Hepatocyte (in vitro differentiated cells): Measurements from ENCODE around the gene TROAP. TPM values are rescaled to one million over a fixed set of nuclear protein-coding genes. Genes with fewer than 3 reads are reported as not detected.

ENCODE experiments used
- DNase-seq: peaks from one replicate; pipeline ENCODE4 v3.0.0-alpha.2; 2016; ENCODE audit warnings: low spot score
- H2AFZ ChIP-seq: fragments of 200-600 bp; sonication (generic); 2 replicates; pipeline ENCODE4 v1.6.0; 2016; ENCODE audit warnings: antibody characterized with exemption, mild to moderate bottlenecking
- H3K27ac ChIP-seq: fragments of 200-600 bp; sonication (generic); 2 replicates; pipeline ENCODE4 v1.5.1; 2016; ENCODE audit warnings: mild to moderate bottlenecking
- H3K27me3 ChIP-seq: fragments of 200-600 bp; sonication (generic); 2 replicates; pipeline ENCODE4 v1.6.1; 2016
- H3K36me3 ChIP-seq: fragments of 200-600 bp; sonication (generic); replicated peaks from 2 replicates; pipeline ENCODE4 v1.5.1; 2016; ENCODE audit warnings: low read depth; ENCODE audit not compliant: insufficient read depth
- H3K4me1 ChIP-seq: fragments of 200-600 bp; sonication (generic); 2 replicates; pipeline ENCODE4 v1.5.1; 2016; ENCODE audit warnings: mild to moderate bottlenecking, moderate library complexity; ENCODE audit not compliant: insufficient read depth
- H3K4me2 ChIP-seq: fragments of 200-600 bp; sonication (generic); 2 replicates; pipeline ENCODE4 v1.6.0; 2016
- H3K4me3 ChIP-seq: fragments of 200-600 bp; sonication (generic); 2 replicates; pipeline ENCODE4 v1.5.1; 2016; ENCODE audit warnings: mild to moderate bottlenecking
- H3K79me2 ChIP-seq: fragments of 200-600 bp; sonication (generic); 2 replicates; pipeline ENCODE4 v1.6.0; 2017; ENCODE audit warnings: mild to moderate bottlenecking
- H3K9me2 ChIP-seq: fragments of 200-600 bp; sonication (generic); replicated peaks from 2 replicates; pipeline ENCODE4 v1.6.0; 2017; ENCODE audit warnings: mild to moderate bottlenecking; ENCODE audit not compliant: insufficient read depth
- H3K9me3 ChIP-seq: fragments of 200-600 bp; sonication (generic); 2 replicates; pipeline ENCODE4 v1.5.1; 2016; ENCODE audit warnings: low read depth, mild to moderate bottlenecking
- H4K20me1 ChIP-seq: fragments of 200-600 bp; sonication (generic); 2 replicates; pipeline ENCODE4 v1.6.0; 2016; ENCODE audit warnings: mild to moderate bottlenecking; ENCODE audit not compliant: insufficient read depth, poor library complexity, severe bottlenecking
- EZH2 ChIP-seq: fragments of 200-600 bp; sonication (generic); IDR thresholded peaks from 2 replicates; pipeline ENCODE4 v1.6.1; 2016; ENCODE audit warnings: antibody characterized with exemption, mild to moderate bottlenecking, borderline replicate concordance
- EZH2phosphoT487 ChIP-seq: fragments of 200-600 bp; sonication (generic); IDR thresholded peaks from one replicate; pipeline ENCODE4 v1.6.1; 2018; ENCODE audit warnings: antibody characterized with exemption, mild to moderate bottlenecking, low read depth, moderate library complexity; ENCODE audit not compliant: unreplicated experiment, severe bottlenecking
- WGBS: methylation state at CpG from one replicate; pipeline ENCODE4 v1.1.6; 2016; ENCODE audit warnings: low lambda C conversion rate; ENCODE audit errors: missing lambda C conversion rate; 5-methylcytosine and 5-hydroxymethylcytosine counted together
- polyA plus RNA-seq: library from polyadenylated mRNA; unstranded; fragments of >200 nt; fragmentation: Nextera tagmentation; extraction: Ambion mirVana; gene quantifications from 2 replicates; pipeline ENCODE4 v1.2.1, GENCODE V29; 2016
- total RNA-seq: library from RNA; depleted of rRNA; stranded (reverse); fragments of >200 nt; gene quantifications from 2 replicates; pipeline ENCODE4 v1.2.3, GENCODE V29; 2014
- TF ChIP-seq, protein P1 (sequence below): fragments of 200-600 bp; sonication (generic); IDR thresholded peaks from 2 replicates; pipeline ENCODE4 v1.5.1; 2016; ENCODE audit warnings: antibody characterized with exemption, mild to moderate bottlenecking; ENCODE audit not compliant: poor library complexity

TROAP gene
- total and polyA plus RNA-seq, 2 experiments from 2014 or later, result 3.4 to 8.0 TPM

- peak overlapping the region; percentile 91 for H3K4me2 ChIP-seq
- 68% methylated on average over 5 of the region's 5 CpGs for WGBS
Measured at GRCh38 chr12:49365542-49365941, 42.5 kb downstream of the TROAP start.

DNA sequence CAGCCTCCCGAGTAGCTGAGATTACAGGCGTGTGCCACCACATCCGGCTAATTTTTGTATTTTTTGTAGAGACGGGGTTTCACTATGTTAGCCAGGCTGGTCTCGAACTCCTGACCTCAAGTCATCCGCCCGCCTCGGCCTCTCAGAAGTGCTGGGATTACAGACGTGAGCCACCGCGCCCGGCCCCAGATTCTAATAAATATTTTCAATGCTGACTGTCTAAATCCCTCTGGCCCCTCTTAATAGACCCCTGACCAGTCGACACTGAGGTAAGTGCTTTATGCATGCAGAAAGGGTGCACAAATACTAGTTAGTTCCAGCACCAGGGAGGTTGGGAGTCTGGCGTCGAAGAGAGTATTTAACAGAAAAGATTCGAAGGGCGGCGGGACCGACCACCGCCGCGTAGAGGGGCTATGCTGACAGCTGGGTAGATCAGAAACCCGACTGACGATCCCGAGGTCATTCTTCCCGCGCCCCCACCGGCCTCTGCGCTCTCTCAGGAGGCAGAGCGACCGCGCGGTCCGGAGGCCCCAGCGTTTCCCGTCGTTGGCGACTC, 43.1 kb downstream of the TROAP start:
- Histone ChIP-seq H3K36me3 (no peaks in the 10 kb centered on the region), H3K4me3 (peak overlapping the region; percentile 80), H3K79me2 (peaks cover 35% of the 10 kb centered on the region), H3K9me2 (no peaks in the 10 kb centered on the region), H3K27ac (peak overlapping the region; percentile 97), H3K4me1 (peaks cover 22% of the 10 kb centered on the region), H3K9me3 (no peaks in the 10 kb centered on the region), H2AFZ (peak overlapping the region; percentile 92), H3K27me3 (no peaks in the 10 kb centered on the region), H3K4me2 (peak overlapping the region; percentile 91), H4K20me1 (peaks cover 8% of the 10 kb centered on the region)
- DNase-seq, result no peak
- TF ChIP-seq EZH2 (no peak), EZH2phosphoT487 (no peak)
- TF ChIP-seq, protein P1, sequence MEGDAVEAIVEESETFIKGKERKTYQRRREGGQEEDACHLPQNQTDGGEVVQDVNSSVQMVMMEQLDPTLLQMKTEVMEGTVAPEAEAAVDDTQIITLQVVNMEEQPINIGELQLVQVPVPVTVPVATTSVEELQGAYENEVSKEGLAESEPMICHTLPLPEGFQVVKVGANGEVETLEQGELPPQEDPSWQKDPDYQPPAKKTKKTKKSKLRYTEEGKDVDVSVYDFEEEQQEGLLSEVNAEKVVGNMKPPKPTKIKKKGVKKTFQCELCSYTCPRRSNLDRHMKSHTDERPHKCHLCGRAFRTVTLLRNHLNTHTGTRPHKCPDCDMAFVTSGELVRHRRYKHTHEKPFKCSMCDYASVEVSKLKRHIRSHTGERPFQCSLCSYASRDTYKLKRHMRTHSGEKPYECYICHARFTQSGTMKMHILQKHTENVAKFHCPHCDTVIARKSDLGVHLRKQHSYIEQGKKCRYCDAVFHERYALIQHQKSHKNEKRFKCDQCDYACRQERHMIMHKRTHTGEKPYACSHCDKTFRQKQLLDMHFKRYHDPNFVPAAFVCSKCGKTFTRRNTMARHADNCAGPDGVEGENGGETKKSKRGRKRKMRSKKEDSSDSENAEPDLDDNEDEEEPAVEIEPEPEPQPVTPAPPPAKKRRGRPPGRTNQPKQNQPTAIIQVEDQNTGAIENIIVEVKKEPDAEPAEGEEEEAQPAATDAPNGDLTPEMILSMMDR, result no peak
- WGBS, result 14% methylated on average over 38 of the region's 38 CpGs

More at GRCh38 chr12:49365542-49365941, 42.5 kb downstream of the TROAP start:
- DNase-seq, result no peak
- Histone ChIP-seq H3K79me2 (peaks cover 29% of the 10 kb centered on the region), H3K9me2 (no peaks in the 10 kb centered on the region), H3K4me1 (peaks cover 22% of the 10 kb centered on the region), H3K27ac (no peak overlapping the region), H3K27me3 (no peaks in the 10 kb centered on the region), H3K9me3 (no peaks in the 10 kb centered on the region), H2AFZ (no peak overlapping the region), H4K20me1 (peaks cover 5% of the 10 kb centered on the region), H3K4me3 (no peak overlapping the region), H3K36me3 (no peaks in the 10 kb centered on the region)
- TF ChIP-seq, protein P1, result no peak
- TF ChIP-seq EZH2 (no peak), EZH2phosphoT487 (no peak)

DNA sequence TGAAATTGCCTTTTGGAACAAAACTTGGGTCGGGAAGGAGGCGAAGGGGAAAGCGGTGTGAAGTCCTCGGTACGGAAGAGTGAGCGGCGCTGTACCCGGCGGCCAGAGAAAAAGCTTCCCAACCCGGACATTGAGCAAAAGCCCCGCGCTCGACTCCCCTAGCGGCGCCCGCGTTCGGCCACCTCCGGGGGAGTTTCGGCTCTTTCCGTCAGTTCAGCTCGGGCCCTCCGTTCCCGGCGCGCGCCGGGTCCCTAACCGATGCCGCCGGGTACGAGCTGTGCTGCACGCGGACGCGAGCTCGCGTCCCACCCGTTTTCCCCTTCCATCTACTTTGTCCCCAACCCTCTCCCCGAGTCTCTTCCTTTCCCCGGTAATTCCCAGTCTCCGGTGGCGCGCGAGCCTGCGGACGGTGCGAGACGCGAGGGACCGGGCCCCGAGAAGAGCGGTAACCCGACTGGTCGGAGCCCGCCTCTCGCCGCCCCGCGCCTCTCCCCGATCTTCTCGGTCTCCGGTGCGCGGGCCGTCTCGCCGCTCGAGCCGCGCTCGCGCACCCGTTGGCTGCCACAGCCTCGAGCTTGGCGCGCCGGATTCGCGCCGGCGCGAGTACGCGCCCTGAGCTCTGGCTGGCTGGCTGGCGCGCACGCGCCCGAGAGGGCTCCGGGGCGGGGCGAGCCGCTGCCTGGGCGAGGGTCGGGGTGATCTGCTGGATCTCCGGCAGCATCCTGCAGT, 43.8 kb downstream of the TROAP start:
- TF ChIP-seq EZH2phosphoT487, result no peak
- TF ChIP-seq, protein P1, result peak; percentile 34
- no peak for TF ChIP-seq EZH2
- peak overlapping the region; percentile 92 for H2AFZ ChIP-seq
- H3K27me3 ChIP-seq, result no peaks in the 10 kb centered on the region
- H3K4me1 ChIP-seq, result peaks cover 22% of the 10 kb centered on the region
- peaks cover 8% of the 10 kb centered on the region for H4K20me1 ChIP-seq
- H3K36me3 ChIP-seq, result no peaks in the 10 kb centered on the region
- H3K9me2 ChIP-seq, result no peaks in the 10 kb centered on the region
- DNase-seq, result peak; percentile 98
- H3K27ac ChIP-seq, result peak overlapping the region; percentile 97
- no peaks in the 10 kb centered on the region for H3K9me3 ChIP-seq
- peaks cover 41% of the 10 kb centered on the region for H3K79me2 ChIP-seq
- peak overlapping the region; percentile 80 for H3K4me3 ChIP-seq
- WGBS, result under 1% methylated on average over 69 of the region's 97 CpGs
- peak overlapping the region; percentile 91 for H3K4me2 ChIP-seq
